Cardiac muscle cell (in vitro differentiated cells and primary cell): ENCODE measurements around the gene SRP19. TPM values are rescaled to one million over a fixed set of nuclear protein-coding genes. Genes with fewer than 3 reads are reported as not detected.

Source experiments
- DNase-seq, 2 donors: peaks; one replicate each; pipeline versions ENCODE4 v3.0.0 to v3.0.0-alpha.2; 2010 to 2017; ENCODE audit warnings: low read depth in 1 of 2, low spot score in 1 of 2
- H3K27ac ChIP-seq: fragments of 200-600 bp; sonication (generic); 2 replicates; pipeline ENCODE4 v1.5.1; 2016
- H3K27me3 ChIP-seq: fragments of 200-600 bp; sonication (generic); 2 replicates; pipeline ENCODE4 v1.6.0; 2016; ENCODE audit warnings: control low read depth
- H3K36me3 ChIP-seq: fragments of 200-600 bp; sonication (generic); 2 replicates; pipeline ENCODE4 v1.5.1; 2016; ENCODE audit warnings: control low read depth
- H3K4me1 ChIP-seq: fragments of 200-600 bp; sonication (generic); 2 replicates; pipeline ENCODE4 v1.8.1; 2017; ENCODE audit warnings: low read depth, mild to moderate bottlenecking, mixed run types
- H3K4me3 ChIP-seq: fragments of 200-600 bp; sonication (generic); 2 replicates; pipeline ENCODE4 v1.5.1; 2016; ENCODE audit warnings: mild to moderate bottlenecking
- H3K9me3 ChIP-seq: fragments of 200-600 bp; sonication (generic); 2 replicates; pipeline ENCODE4 v1.5.1; 2017; ENCODE audit warnings: low read depth, mild to moderate bottlenecking, control low read depth
- polyA plus RNA-seq: library from polyadenylated mRNA; unstranded; fragments of >200 nt; fragmentation: Nextera tagmentation; extraction: Ambion mirVana; gene quantifications from 2 replicates; pipeline ENCODE4 v1.2.1, GENCODE V29; 2016
- total RNA-seq: library from RNA; depleted of rRNA; stranded (reverse); fragments of >200 nt; gene quantifications from 2 replicates; pipeline ENCODE4 v1.2.3, GENCODE V29; 2016
- TF ChIP-seq, protein P1 (sequence below): IDR thresholded peaks from 2 replicates; pipeline ENCODE4 v1.5.1; 2012; ENCODE audit warnings: low read depth, mild to moderate bottlenecking, low read length

Gene SRP19
- total and polyA plus RNA-seq, 2 experiments from 2014 or later, result 69.1 to 130 TPM

- no peak overlapping the region for H3K27ac ChIP-seq
- H3K27me3 ChIP-seq, result no peaks in the 10 kb centered on the region
- H3K9me3 ChIP-seq, result no peaks in the 10 kb centered on the region
- H3K36me3 ChIP-seq, result no peaks in the 10 kb centered on the region
- no peak for DNase-seq
- peaks cover 17% of the 10 kb centered on the region for H3K4me1 ChIP-seq
- TF ChIP-seq, protein P1, sequence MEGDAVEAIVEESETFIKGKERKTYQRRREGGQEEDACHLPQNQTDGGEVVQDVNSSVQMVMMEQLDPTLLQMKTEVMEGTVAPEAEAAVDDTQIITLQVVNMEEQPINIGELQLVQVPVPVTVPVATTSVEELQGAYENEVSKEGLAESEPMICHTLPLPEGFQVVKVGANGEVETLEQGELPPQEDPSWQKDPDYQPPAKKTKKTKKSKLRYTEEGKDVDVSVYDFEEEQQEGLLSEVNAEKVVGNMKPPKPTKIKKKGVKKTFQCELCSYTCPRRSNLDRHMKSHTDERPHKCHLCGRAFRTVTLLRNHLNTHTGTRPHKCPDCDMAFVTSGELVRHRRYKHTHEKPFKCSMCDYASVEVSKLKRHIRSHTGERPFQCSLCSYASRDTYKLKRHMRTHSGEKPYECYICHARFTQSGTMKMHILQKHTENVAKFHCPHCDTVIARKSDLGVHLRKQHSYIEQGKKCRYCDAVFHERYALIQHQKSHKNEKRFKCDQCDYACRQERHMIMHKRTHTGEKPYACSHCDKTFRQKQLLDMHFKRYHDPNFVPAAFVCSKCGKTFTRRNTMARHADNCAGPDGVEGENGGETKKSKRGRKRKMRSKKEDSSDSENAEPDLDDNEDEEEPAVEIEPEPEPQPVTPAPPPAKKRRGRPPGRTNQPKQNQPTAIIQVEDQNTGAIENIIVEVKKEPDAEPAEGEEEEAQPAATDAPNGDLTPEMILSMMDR, result no peak
- H3K4me3 ChIP-seq, result no peak overlapping the region
Measured at GRCh38 chr5:112910529-112910928, 49.4 kb downstream of the SRP19 start.

DNA sequence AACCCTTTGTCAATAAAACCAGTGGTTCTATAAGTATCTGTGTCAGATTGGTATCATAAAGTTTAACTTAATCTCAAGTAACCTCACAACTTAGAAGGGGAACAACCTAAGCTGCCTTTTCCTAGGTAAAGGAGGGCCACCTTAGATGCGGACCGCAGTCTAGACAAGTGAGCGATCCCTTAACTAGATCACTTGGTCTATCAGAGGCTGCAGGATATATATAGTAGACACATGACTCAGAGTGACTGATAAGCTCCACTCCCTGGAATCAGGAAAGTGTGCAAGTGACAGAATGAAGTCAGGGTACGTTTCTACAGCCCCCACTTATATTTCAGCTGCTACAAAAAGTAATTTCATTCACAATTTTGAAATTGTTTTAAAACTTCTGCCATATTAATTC, 53.5 kb downstream of the SRP19 start:
- Histone ChIP-seq H3K27ac (peak overlapping the region; percentile 79), H3K36me3 (no peaks in the 10 kb centered on the region)
- peak in 1 of 2 donors; percentile 40 for DNase-seq

GRCh38 chr5:112915831-112916230, 54.7 kb downstream of the SRP19 start:
- no peak overlapping the region for H3K4me3 ChIP-seq
- H3K9me3 ChIP-seq, result no peaks in the 10 kb centered on the region
- H3K4me1 ChIP-seq, result peaks cover 42% of the 10 kb centered on the region
- DNase-seq, result no peak
- H3K27me3 ChIP-seq, result no peaks in the 10 kb centered on the region
- H3K36me3 ChIP-seq, result no peaks in the 10 kb centered on the region
- TF ChIP-seq, protein P1, result no peak
- H3K27ac ChIP-seq, result peak overlapping the region; percentile 79

More for the DNA sequence above, 53.5 kb downstream of the SRP19 start:
- Histone ChIP-seq H3K4me1 (peaks cover 35% of the 10 kb centered on the region), H3K4me3 (peak overlapping the region; percentile 3), H3K9me3 (no peaks in the 10 kb centered on the region), H3K27me3 (no peaks in the 10 kb centered on the region)
- TF ChIP-seq, protein P1, result no peak

DNA sequence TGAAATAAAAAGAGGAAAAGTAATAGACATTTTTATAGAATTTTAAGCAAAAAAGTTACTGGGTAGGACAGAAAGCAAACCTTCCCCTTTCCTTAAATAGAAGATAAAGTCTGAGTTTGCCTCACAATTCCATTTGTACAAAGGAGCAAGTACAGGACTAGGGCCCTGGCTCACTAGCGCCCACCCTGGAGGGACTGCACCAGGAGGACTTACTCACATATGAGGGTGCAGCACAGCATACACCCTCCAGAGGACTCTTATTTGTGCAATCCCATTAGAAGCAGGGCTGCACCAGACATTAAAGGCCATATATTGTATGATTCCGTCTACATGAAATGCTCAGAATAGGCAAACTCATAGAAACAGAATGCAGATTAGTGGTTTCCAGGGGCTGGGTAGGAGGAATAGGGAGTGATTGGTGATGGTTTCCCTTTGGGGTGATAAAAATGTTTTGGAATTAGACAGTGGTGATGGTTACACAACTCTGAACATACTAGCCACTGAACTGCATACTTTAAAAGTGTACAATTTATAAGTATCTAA, 56.4 kb downstream of the SRP19 start:
- Histone ChIP-seq H3K4me1 (peaks cover 42% of the 10 kb centered on the region), H3K4me3 (no peak overlapping the region), H3K27me3 (no peaks in the 10 kb centered on the region), H3K27ac (peak overlapping the region; percentile 79), H3K9me3 (no peaks in the 10 kb centered on the region), H3K36me3 (no peaks in the 10 kb centered on the region)
- peak; percentile 13 to 23 for DNase-seq
- TF ChIP-seq, protein P1, result peak; percentile 29

GRCh38 chr5:112918136-112918535, 57.0 kb downstream of the SRP19 start:
- H3K27ac ChIP-seq, result no peak overlapping the region
- H3K4me1 ChIP-seq, result peaks cover 42% of the 10 kb centered on the region
- H3K27me3 ChIP-seq, result peaks cover under 1% of the 10 kb centered on the region
- TF ChIP-seq, protein P1, result no peak
- H3K36me3 ChIP-seq, result no peaks in the 10 kb centered on the region
- DNase-seq, result no peak
- H3K9me3 ChIP-seq, result no peaks in the 10 kb centered on the region
- H3K4me3 ChIP-seq, result no peak overlapping the region
